ENCODE measurements around the gene GRB2.

- no peak for TF ChIP-seq EP300 (IDR thresholded peaks at IDR 0.05; ENCODE audit: borderline replicate concordance)
- TF ChIP-seq ZBTB7A (IDR thresholded peaks at IDR 0.05; ENCODE audit: low read depth) = no peak
- TF ChIP-seq TCF12 (IDR thresholded peaks at IDR 0.05; ENCODE audit: low read depth) = no peak
- no peak for TF ChIP-seq CEBPB (IDR thresholded peaks at IDR 0.05)
- TF ChIP-seq EGR1 (IDR thresholded peaks at IDR 0.05) = no peak
- TF ChIP-seq USF1 (IDR thresholded peaks at IDR 0.05) = no peak
- TF ChIP-seq TAF1 (IDR thresholded peaks at IDR 0.05; ENCODE audit: low read depth) = no peak
- no peak for TF ChIP-seq MAX (IDR thresholded peaks at IDR 0.05)
- TF ChIP-seq CREB1 (IDR thresholded peaks at IDR 0.05; ENCODE audit: low read depth) = no peak
- TF ChIP-seq REST (IDR thresholded peaks at IDR 0.05; ENCODE audit: low read depth) = no peak
- no peak for TF ChIP-seq YY1 (IDR thresholded peaks at IDR 0.05; ENCODE audit: low read depth)
- no peak for TF ChIP-seq NFIC (IDR thresholded peaks at IDR 0.05)
Observed at GRCh38 chr17:75339971-75340370, 65.5 kb downstream of the GRB2 start.
